Liver (tissue), 9 donors: ENCODE measurements around the gene SLIT1. TPM values are rescaled to one million over a fixed set of nuclear protein-coding genes. Genes with fewer than 3 reads are reported as not detected.

ENCODE experiments used
- DNase-seq: peaks from one replicate; pipeline ENCODE4 v3.0.0-alpha.2; 2017; ENCODE audit warnings: low spot score
- H3K27ac ChIP-seq, 2 donors: one replicate each; pipeline ENCODE4 v1.7.0; 2013; ENCODE audit warnings: inconsistent platforms in 2 of 2, low read length in 2 of 2, control low read depth in 1 of 2, low read depth in 1 of 2, mild to moderate bottlenecking in 1 of 2
- H3K27me3 ChIP-seq, 4 donors: one replicate each; pipeline versions ENCODE4 v1.6.1 to v1.7.0; 2013; ENCODE audit warnings: low read length in 3 of 4, inconsistent platforms in 1 of 4, mild to moderate bottlenecking in 1 of 4, moderate library complexity in 1 of 4; ENCODE audit not compliant: control insufficient read depth in 4 of 4, insufficient read depth in 4 of 4
- H3K36me3 ChIP-seq, 4 donors: one replicate each; pipeline versions ENCODE4 v1.6.1 to v1.7.0; 2013; ENCODE audit warnings: low read length in 3 of 4, mild to moderate bottlenecking in 3 of 4, low read depth in 1 of 4, moderate library complexity in 1 of 4; ENCODE audit not compliant: control insufficient read depth in 4 of 4, insufficient read depth in 3 of 4
- H3K4me1 ChIP-seq, 4 donors: one replicate each; pipeline versions ENCODE4 v1.6.1 to v1.7.0; 2013; ENCODE audit warnings: low read length in 3 of 4, mild to moderate bottlenecking in 3 of 4, moderate library complexity in 1 of 4; ENCODE audit not compliant: control insufficient read depth in 4 of 4, insufficient read depth in 4 of 4
- H3K4me3 ChIP-seq, 3 donors: one replicate each; pipeline versions ENCODE4 v1.6.1 to v1.7.0; 2013; ENCODE audit warnings: low read length in 3 of 3, control low read depth in 1 of 3, low read depth in 1 of 3, mild to moderate bottlenecking in 1 of 3
- H3K9ac ChIP-seq, 2 donors: one replicate each; pipeline ENCODE4 v1.7.0; 2013; ENCODE audit warnings: low read length in 2 of 2, mild to moderate bottlenecking in 2 of 2, moderate library complexity in 2 of 2, control low read depth in 1 of 2, low read depth in 1 of 2
- H3K9me3 ChIP-seq, 4 donors: one replicate each; pipeline versions ENCODE4 v1.6.1 to v1.7.0; 2013; ENCODE audit warnings: low read length in 3 of 4; ENCODE audit not compliant: control insufficient read depth in 4 of 4
- EGR1 ChIP-seq, 2 donors: IDR thresholded peaks; 2 replicates each; pipeline ENCODE4 v1.6.1; 2016 to 2018; ENCODE audit warnings: antibody characterized with exemption in 2 of 2, low read depth in 2 of 2
- FOXA1 ChIP-seq: IDR thresholded peaks from 2 replicates; pipeline ENCODE4 v1.6.1; 2016; ENCODE audit warnings: antibody characterized with exemption
- FOXA2 ChIP-seq: IDR thresholded peaks from 2 replicates; pipeline ENCODE4 v1.6.1; 2016; ENCODE audit warnings: antibody characterized with exemption
- GABPA ChIP-seq, 2 donors: IDR thresholded peaks in 1 of 2; conservative IDR thresholded peaks in 1 of 2; 2 replicates each; pipeline ENCODE4 v1.6.1; 2016; ENCODE audit warnings: antibody characterized with exemption in 2 of 2, mild to moderate bottlenecking in 1 of 2, moderate library complexity in 1 of 2
- HNF4A ChIP-seq, 2 donors: conservative IDR thresholded peaks; 2 replicates each; pipeline ENCODE4 v1.6.1; 2016; ENCODE audit warnings: antibody characterized with exemption in 2 of 2, mild to moderate bottlenecking in 2 of 2
- HNF4G ChIP-seq: IDR thresholded peaks from 2 replicates; pipeline ENCODE4 v1.6.1; 2016; ENCODE audit warnings: antibody characterized with exemption
- JUND ChIP-seq, 2 donors: IDR thresholded peaks; 2 replicates each; pipeline ENCODE4 v1.6.1; 2016; ENCODE audit warnings: antibody characterized with exemption in 2 of 2
- NR2F2 ChIP-seq: IDR thresholded peaks from 2 replicates; pipeline ENCODE4 v1.6.1; 2016; ENCODE audit warnings: antibody characterized with exemption
- RAD21 ChIP-seq, 2 donors: IDR thresholded peaks; 2 replicates each; pipeline ENCODE4 v1.6.1; 2016; ENCODE audit warnings: antibody characterized with exemption in 2 of 2, mild to moderate bottlenecking in 2 of 2
- SP1 ChIP-seq: IDR thresholded peaks from 2 replicates; pipeline ENCODE4 v1.6.1; 2018; ENCODE audit warnings: antibody characterized with exemption, mild to moderate bottlenecking
- TAF1 ChIP-seq: conservative IDR thresholded peaks from 2 replicates; pipeline ENCODE4 v1.6.1; 2016; ENCODE audit warnings: antibody characterized with exemption, mild to moderate bottlenecking
- YY1 ChIP-seq: IDR thresholded peaks from 2 replicates; pipeline ENCODE4 v1.6.1; 2016; ENCODE audit warnings: antibody characterized with exemption, mild to moderate bottlenecking
- WGBS: extraction: QIAGEN DNeasy Blood & Tissue Kit; methylation state at CpG from one replicate; pipeline ENCODE4 v1.1.7; 2013; 5-methylcytosine and 5-hydroxymethylcytosine counted together
- polyA plus RNA-seq, 2 donors: library from polyadenylated mRNA; stranded (reverse) in 1 of 2; unstranded in 1 of 2; fragments of 200-250 nt in 1 of 2; fragments of >200 nt in 1 of 2; fragmentation: Nextera tagmentation in 1 of 2; extraction: Ambion mirVana in 1 of 2; gene quantifications; one replicate each; pipeline versions ENCODE4 v1.2.1 to v1.2.3, GENCODE V29; 2013 to 2015
- total RNA-seq, 2 donors: library from RNA; depleted of rRNA; stranded (reverse); fragments of >200 nt; gene quantifications; one replicate each; pipeline ENCODE4 v1.2.3, GENCODE V29; 2014
- TF ChIP-seq, protein P1 (sequence below): IDR thresholded peaks from 2 replicates; pipeline ENCODE4 v1.6.1; 2016; ENCODE audit warnings: antibody characterized with exemption
- TF ChIP-seq, protein P2 (sequence below): IDR thresholded peaks from 2 replicates; pipeline ENCODE4 v1.6.1; 2016; ENCODE audit warnings: antibody characterized with exemption
- TF ChIP-seq, protein P3 (sequence below): IDR thresholded peaks from 2 replicates; pipeline ENCODE4 v1.6.1; 2016; ENCODE audit warnings: antibody characterized with exemption, mild to moderate bottlenecking
- TF ChIP-seq, protein P4 (sequence below): fragments of 150-350 bp; IDR thresholded peaks from 2 replicates; pipeline ENCODE4 v1.5.1; 2017; ENCODE audit warnings: improper control_type of control experiment, low read depth, low read length; ENCODE audit not compliant: missing input control
- TF ChIP-seq, protein P5 (sequence below): IDR thresholded peaks from 2 replicates; pipeline ENCODE4 v1.6.1; 2016; ENCODE audit warnings: antibody characterized with exemption
- donor health status: healthy.
- donor health status: healthy.
- donor health status: healthy.
- donor health status: healthy.
- donor health status: healthy.

Gene SLIT1
- total and polyA plus RNA-seq, 4 donors: under 0.01 to 0.14 (median 0.06) TPM

DNA sequence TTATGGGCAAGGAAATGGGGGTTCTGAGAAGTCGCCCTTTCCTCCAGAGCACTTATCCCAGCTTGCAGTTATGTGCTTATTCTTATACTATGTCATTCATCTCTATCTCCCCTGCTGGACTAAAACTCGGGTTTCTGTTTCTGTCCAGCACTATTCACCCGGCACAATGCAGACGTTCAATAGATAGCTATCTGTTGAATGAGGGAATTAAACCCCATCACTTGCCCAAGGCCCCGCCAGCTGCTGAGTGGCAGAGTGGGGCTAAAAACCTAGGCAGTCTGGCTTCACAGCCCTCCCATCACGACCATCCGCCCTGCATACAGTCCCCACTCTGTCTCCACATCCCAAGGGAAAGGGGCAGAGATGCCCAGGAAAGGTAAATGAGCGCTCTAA lies 5.4 kb downstream of the SLIT1 start:
- Histone ChIP-seq H3K9ac (no peak overlapping the region), H3K27me3 (peaks cover 0 to 18% (median under 1%) of the 10 kb centered on the region in 4 donors), H3K4me1 (peaks cover under 1 to 3% (median 1%) of the 10 kb centered on the region in 4 donors), H3K4me3 (no peak overlapping the region), H3K27ac (no peak overlapping the region), H3K9me3 (no peaks in the 10 kb centered on the region), H3K36me3 (no peaks in the 10 kb centered on the region)
- DNase-seq: no peak
- 78% methylated on average over 8 of the region's 8 CpGs for WGBS
- TF ChIP-seq HNF4G (no peak), HNF4A (conservative IDR thresholded peaks at IDR 0.05) (no peak), JUND (IDR thresholded peaks at IDR 0.05) (no peak), FOXA2 (no peak), RAD21 (IDR thresholded peaks at IDR 0.05) (no peak), YY1 (no peak), SP1 (no peak)
- TF ChIP-seq, protein P1, sequence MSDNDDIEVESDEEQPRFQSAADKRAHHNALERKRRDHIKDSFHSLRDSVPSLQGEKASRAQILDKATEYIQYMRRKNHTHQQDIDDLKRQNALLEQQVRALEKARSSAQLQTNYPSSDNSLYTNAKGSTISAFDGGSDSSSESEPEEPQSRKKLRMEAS: no peak
- TF ChIP-seq, protein P2, sequence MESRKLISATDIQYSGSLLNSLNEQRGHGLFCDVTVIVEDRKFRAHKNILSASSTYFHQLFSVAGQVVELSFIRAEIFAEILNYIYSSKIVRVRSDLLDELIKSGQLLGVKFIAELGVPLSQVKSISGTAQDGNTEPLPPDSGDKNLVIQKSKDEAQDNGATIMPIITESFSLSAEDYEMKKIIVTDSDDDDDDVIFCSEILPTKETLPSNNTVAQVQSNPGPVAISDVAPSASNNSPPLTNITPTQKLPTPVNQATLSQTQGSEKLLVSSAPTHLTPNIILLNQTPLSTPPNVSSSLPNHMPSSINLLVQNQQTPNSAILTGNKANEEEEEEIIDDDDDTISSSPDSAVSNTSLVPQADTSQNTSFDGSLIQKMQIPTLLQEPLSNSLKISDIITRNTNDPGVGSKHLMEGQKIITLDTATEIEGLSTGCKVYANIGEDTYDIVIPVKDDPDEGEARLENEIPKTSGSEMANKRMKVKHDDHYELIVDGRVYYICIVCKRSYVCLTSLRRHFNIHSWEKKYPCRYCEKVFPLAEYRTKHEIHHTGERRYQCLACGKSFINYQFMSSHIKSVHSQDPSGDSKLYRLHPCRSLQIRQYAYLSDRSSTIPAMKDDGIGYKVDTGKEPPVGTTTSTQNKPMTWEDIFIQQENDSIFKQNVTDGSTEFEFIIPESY: no peak
- TF ChIP-seq, protein P3, sequence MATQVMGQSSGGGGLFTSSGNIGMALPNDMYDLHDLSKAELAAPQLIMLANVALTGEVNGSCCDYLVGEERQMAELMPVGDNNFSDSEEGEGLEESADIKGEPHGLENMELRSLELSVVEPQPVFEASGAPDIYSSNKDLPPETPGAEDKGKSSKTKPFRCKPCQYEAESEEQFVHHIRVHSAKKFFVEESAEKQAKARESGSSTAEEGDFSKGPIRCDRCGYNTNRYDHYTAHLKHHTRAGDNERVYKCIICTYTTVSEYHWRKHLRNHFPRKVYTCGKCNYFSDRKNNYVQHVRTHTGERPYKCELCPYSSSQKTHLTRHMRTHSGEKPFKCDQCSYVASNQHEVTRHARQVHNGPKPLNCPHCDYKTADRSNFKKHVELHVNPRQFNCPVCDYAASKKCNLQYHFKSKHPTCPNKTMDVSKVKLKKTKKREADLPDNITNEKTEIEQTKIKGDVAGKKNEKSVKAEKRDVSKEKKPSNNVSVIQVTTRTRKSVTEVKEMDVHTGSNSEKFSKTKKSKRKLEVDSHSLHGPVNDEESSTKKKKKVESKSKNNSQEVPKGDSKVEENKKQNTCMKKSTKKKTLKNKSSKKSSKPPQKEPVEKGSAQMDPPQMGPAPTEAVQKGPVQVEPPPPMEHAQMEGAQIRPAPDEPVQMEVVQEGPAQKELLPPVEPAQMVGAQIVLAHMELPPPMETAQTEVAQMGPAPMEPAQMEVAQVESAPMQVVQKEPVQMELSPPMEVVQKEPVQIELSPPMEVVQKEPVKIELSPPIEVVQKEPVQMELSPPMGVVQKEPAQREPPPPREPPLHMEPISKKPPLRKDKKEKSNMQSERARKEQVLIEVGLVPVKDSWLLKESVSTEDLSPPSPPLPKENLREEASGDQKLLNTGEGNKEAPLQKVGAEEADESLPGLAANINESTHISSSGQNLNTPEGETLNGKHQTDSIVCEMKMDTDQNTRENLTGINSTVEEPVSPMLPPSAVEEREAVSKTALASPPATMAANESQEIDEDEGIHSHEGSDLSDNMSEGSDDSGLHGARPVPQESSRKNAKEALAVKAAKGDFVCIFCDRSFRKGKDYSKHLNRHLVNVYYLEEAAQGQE: no peak

DNA sequence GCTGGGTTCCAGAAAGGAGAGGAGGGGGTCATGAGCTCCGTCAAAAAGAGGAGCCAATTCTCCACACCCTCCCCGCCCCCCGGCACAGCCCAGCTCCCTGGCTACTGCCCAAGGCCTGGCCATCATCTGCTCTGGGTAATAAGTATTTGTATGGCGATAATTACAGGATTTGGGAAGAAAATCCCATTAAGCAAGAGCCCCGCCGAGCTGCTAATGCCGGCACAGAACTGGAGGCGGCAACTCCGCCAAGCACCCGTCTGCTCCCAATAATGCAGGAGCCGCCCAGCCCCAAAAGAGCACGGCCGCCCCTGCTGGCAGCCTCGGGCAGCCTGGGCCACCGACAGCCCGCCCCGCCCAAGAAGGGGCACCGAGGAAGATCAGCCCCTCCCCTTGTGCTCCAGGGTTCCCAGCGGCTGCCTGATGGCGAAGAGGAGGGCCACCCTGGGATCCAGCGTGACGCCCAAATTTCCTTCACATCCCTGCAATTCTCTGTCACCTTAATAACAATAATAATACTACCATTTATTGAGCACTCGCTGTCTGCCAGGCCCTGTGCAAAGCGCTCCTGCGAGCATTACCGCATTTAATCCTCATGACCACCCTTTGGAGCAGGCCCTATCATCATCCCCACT lies 5.9 kb downstream of the SLIT1 start:
- Histone ChIP-seq H3K9ac (no peak overlapping the region), H3K36me3 (no peaks in the 10 kb centered on the region), H3K27ac (no peak overlapping the region), H3K27me3 (peaks cover 0 to 16% (median 0%) of the 10 kb centered on the region in 4 donors), H3K4me3 (no peak overlapping the region), H3K4me1 (no peaks in the 10 kb centered on the region), H3K9me3 (no peaks in the 10 kb centered on the region)
- DNase-seq: no peak
- 28% methylated on average over 26 of the region's 26 CpGs for WGBS
- no peak for TF ChIP-seq EGR1 (IDR thresholded peaks at IDR 0.05; ENCODE audit: low read depth in 2 of 2)
- TF ChIP-seq, protein P1: no peak
- TF ChIP-seq JUND (IDR thresholded peaks at IDR 0.05): no peak
- no peak for TF ChIP-seq YY1
- no peak for TF ChIP-seq HNF4A (conservative IDR thresholded peaks at IDR 0.05)
- TF ChIP-seq RAD21 (IDR thresholded peaks at IDR 0.05): no peak
- TF ChIP-seq, protein P3: no peak
- no peak for TF ChIP-seq TAF1
- no peak for TF ChIP-seq SP1
- TF ChIP-seq, protein P4, sequence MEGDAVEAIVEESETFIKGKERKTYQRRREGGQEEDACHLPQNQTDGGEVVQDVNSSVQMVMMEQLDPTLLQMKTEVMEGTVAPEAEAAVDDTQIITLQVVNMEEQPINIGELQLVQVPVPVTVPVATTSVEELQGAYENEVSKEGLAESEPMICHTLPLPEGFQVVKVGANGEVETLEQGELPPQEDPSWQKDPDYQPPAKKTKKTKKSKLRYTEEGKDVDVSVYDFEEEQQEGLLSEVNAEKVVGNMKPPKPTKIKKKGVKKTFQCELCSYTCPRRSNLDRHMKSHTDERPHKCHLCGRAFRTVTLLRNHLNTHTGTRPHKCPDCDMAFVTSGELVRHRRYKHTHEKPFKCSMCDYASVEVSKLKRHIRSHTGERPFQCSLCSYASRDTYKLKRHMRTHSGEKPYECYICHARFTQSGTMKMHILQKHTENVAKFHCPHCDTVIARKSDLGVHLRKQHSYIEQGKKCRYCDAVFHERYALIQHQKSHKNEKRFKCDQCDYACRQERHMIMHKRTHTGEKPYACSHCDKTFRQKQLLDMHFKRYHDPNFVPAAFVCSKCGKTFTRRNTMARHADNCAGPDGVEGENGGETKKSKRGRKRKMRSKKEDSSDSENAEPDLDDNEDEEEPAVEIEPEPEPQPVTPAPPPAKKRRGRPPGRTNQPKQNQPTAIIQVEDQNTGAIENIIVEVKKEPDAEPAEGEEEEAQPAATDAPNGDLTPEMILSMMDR: no peak
- TF ChIP-seq NR2F2: no peak
- TF ChIP-seq GABPA (IDR thresholded peaks at IDR 0.05 in 1 of 2, conservative IDR thresholded peaks at IDR 0.05 in 1 of 2): no peak
- TF ChIP-seq, protein P2: no peak
- no peak for TF ChIP-seq FOXA1
- TF ChIP-seq, protein P5, sequence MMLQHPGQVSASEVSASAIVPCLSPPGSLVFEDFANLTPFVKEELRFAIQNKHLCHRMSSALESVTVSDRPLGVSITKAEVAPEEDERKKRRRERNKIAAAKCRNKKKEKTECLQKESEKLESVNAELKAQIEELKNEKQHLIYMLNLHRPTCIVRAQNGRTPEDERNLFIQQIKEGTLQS: no peak
- no peak for TF ChIP-seq FOXA2
